ENCODE measurements around the gene APOBEC3C. TPM values are rescaled to one million over a fixed set of nuclear protein-coding genes. Genes with fewer than 3 reads are reported as not detected.
"Not testable (repeated sequence)": the region's sequence is repeated elsewhere in the genome, so short reads cannot be mapped to it uniquely, and the experiment has no call there.

APOBEC3C gene
- total RNA-seq, 1 experiment from 2014 or later, result 30.1 TPM

- Mint-ChIP-seq H3K4me3 (ENCODE audit: unreplicated experiment) (no peak overlapping the region), H3K36me3 (ENCODE audit: insufficient read depth, unreplicated experiment) (peaks cover 6% of the 10 kb centered on the region), H3K4me1 (ENCODE audit: insufficient read depth, unreplicated experiment) (peaks cover 5% of the 10 kb centered on the region), H3K27me3 (ENCODE audit: insufficient read depth, unreplicated experiment) (no peaks in the 10 kb centered on the region), H3K9me3 (ENCODE audit: unreplicated experiment) (no peaks in the 10 kb centered on the region), H3K27ac (ENCODE audit: low read depth, unreplicated experiment) (no peak overlapping the region)
- POLR2A ChIA-PET, result no interaction called here
- no TSS peak for BruUV-seq (replicated peaks)
- DNase-seq (ENCODE audit: unreplicated experiment), result no peak
- CTCF ChIA-PET, result no interaction called here
- no peak for TF ChIP-seq CTCF (IDR thresholded peaks at IDR 0.05; ENCODE audit: unreplicated experiment)
- intact Hi-C loops (cut with micrococcal nuclease), result no loop called here
Observed at GRCh38 chr22:39010946-39011345, 3.1 kb upstream of the APOBEC3C start.

- H3K27ac Mint-ChIP-seq (ENCODE audit: low read depth, unreplicated experiment), result no peak overlapping the region
- no peaks in the 10 kb centered on the region for H3K9me3 Mint-ChIP-seq (ENCODE audit: unreplicated experiment)
Observed at GRCh38 chr22:39012533-39013511, 1.2 kb upstream of the APOBEC3C start.

GRCh38 chr22:39013561-39013941 is 506 bp upstream of the APOBEC3C start:
- intact Hi-C loops (cut with micrococcal nuclease); BruUV-seq (replicated peaks); H3K36me3 Mint-ChIP-seq (ENCODE audit: insufficient read depth, unreplicated experiment); H3K27me3 Mint-ChIP-seq (ENCODE audit: insufficient read depth, unreplicated experiment); H3K4me1 Mint-ChIP-seq (ENCODE audit: insufficient read depth, unreplicated experiment); DNase-seq (ENCODE audit: unreplicated experiment); H3K9me3 Mint-ChIP-seq (ENCODE audit: unreplicated experiment): not testable (repeated sequence)
- H3K4me3 Mint-ChIP-seq (ENCODE audit: unreplicated experiment), result peak overlapping the region; percentile 94
- ChIA-PET POLR2A (interaction anchor here (1.0 kb wide), 1 partner anchor 142 kb away, joined by 5 read pairs; no protein-coding TSS in a partner anchor), CTCF (interaction anchor here (0.8 to 2.8 kb wide), 3 partner anchors 11 to 143 kb away, joined by 3 to 16 read pairs (median 4); no protein-coding TSS in a partner anchor)
- peak overlapping the region; percentile 96 for H3K27ac Mint-ChIP-seq (ENCODE audit: low read depth, unreplicated experiment)

More at GRCh38 chr22:39012533-39013511, 1.2 kb upstream of the APOBEC3C start:
- Mint-ChIP-seq H3K4me1 (ENCODE audit: insufficient read depth, unreplicated experiment) (peaks cover 5% of the 10 kb centered on the region), H3K36me3 (ENCODE audit: insufficient read depth, unreplicated experiment) (peaks cover 6% of the 10 kb centered on the region), H3K27me3 (ENCODE audit: insufficient read depth, unreplicated experiment) (no peaks in the 10 kb centered on the region), H3K4me3 (ENCODE audit: unreplicated experiment) (no peak overlapping the region)
- no TSS peak for BruUV-seq (replicated peaks)
- ChIA-PET CTCF (interaction anchor here (0.8 kb wide), 2 partner anchors 10 to 105 kb away, joined by 3 to 4 read pairs; no protein-coding TSS in a partner anchor), POLR2A (no interaction called here)
- no peak for DNase-seq (ENCODE audit: unreplicated experiment)
- intact Hi-C loops (cut with micrococcal nuclease), result no loop called here
- TF ChIP-seq CTCF (IDR thresholded peaks at IDR 0.05; ENCODE audit: unreplicated experiment), result no peak

GRCh38 chr22:39014723-39015121 is 665 bp downstream of the APOBEC3C start:
- not testable (repeated sequence) for DNase-seq (ENCODE audit: unreplicated experiment); H3K9me3 Mint-ChIP-seq (ENCODE audit: unreplicated experiment); H3K27me3 Mint-ChIP-seq (ENCODE audit: insufficient read depth, unreplicated experiment); H3K4me1 Mint-ChIP-seq (ENCODE audit: insufficient read depth, unreplicated experiment)
- H3K4me3 Mint-ChIP-seq (ENCODE audit: unreplicated experiment), result peak overlapping the region; percentile 94
- ChIA-PET CTCF (interaction anchor here (0.5 to 2.8 kb wide), 4 partner anchors 11 to 301 kb away, joined by 4 to 16 read pairs (median 6); no protein-coding TSS in a partner anchor), POLR2A (interaction anchor here (1.0 to 1.9 kb wide), 2 partner anchors 11 to 128 kb away, joined by 3 to 5 read pairs; no protein-coding TSS in a partner anchor)
- intact Hi-C loops (cut with micrococcal nuclease), result loop anchor here (1.0 kb wide), 1 partner anchor 108 kb away; no protein-coding TSS in a partner anchor
- peak overlapping the region; percentile 96 for H3K27ac Mint-ChIP-seq (ENCODE audit: low read depth, unreplicated experiment)
- H3K36me3 Mint-ChIP-seq (ENCODE audit: insufficient read depth, unreplicated experiment), result peaks cover 13% of the 10 kb centered on the region
- TSS peak; percentile 38 for BruUV-seq (replicated peaks)

- Mint-ChIP-seq H3K4me3 (ENCODE audit: unreplicated experiment) (no peak overlapping the region), H3K27me3 (ENCODE audit: insufficient read depth, unreplicated experiment) (no peaks in the 10 kb centered on the region), H3K9me3 (ENCODE audit: unreplicated experiment) (no peaks in the 10 kb centered on the region), H3K27ac (ENCODE audit: low read depth, unreplicated experiment) (no peak overlapping the region), H3K36me3 (ENCODE audit: insufficient read depth, unreplicated experiment) (peaks cover 13% of the 10 kb centered on the region), H3K4me1 (ENCODE audit: insufficient read depth, unreplicated experiment) (peaks cover 5% of the 10 kb centered on the region)
- BruUV-seq (replicated peaks), result no TSS peak
- no peak for TF ChIP-seq CTCF (IDR thresholded peaks at IDR 0.05; ENCODE audit: unreplicated experiment)
- DNase-seq (ENCODE audit: unreplicated experiment), result no peak
- POLR2A ChIA-PET, result no interaction called here
- intact Hi-C loops (cut with micrococcal nuclease), result no loop called here
- CTCF ChIA-PET, result interaction anchor here (1.0 kb wide), 2 partner anchors 9 to 134 kb away, joined by 5 read pairs; no protein-coding TSS in a partner anchor
Observed at GRCh38 chr22:39016592-39016991, 2.5 kb downstream of the APOBEC3C start.

Data from MCF 10A (cell line).